Fibroblast of pulmonary artery (primary cell): ENCODE results near the gene NEMP1.

Source experiments
- DNase-seq: peaks from one replicate; pipeline ENCODE4 v3.0.0-alpha.2; 2010; ENCODE audit warnings: low read depth
- H3K4me3 ChIP-seq: replicated peaks from 2 replicates; pipeline ENCODE4 v1.5.1; 2011; ENCODE audit warnings: low read depth, mild to moderate bottlenecking, control low read depth, low read length, moderate library complexity
- CTCF ChIP-seq: IDR thresholded peaks from 2 replicates; pipeline ENCODE4 v1.5.1; 2011; ENCODE audit warnings: mild to moderate bottlenecking, control low read depth, low read length, inconsistent platforms; ENCODE audit errors: missing control alignments

Gene NEMP1

GRCh38 chr12:57046086-57046791 lies 32.4 kb downstream of the NEMP1 start:
- no peak for TF ChIP-seq CTCF
- no peak overlapping the region for H3K4me3 ChIP-seq
- no peak for DNase-seq

- no peak for TF ChIP-seq CTCF
- no peak overlapping the region for H3K4me3 ChIP-seq
- no peak for DNase-seq
Observed at GRCh38 chr12:57044889-57045288, 33.7 kb downstream of the NEMP1 start.

GRCh38 chr12:57044468-57044867 lies 34.1 kb downstream of the NEMP1 start:
- TF ChIP-seq CTCF, result no peak
- no peak overlapping the region for H3K4me3 ChIP-seq
- DNase-seq, result no peak

GRCh38 chr12:57042695-57043094 lies 35.9 kb downstream of the NEMP1 start:
- no peak for TF ChIP-seq CTCF
- no peak overlapping the region for H3K4me3 ChIP-seq

GRCh38 chr12:57040750-57041149 lies 37.8 kb downstream of the NEMP1 start:
- no peak for DNase-seq
- no peak overlapping the region for H3K4me3 ChIP-seq
- no peak for TF ChIP-seq CTCF

More at GRCh38 chr12:57042695-57043094, 35.9 kb downstream of the NEMP1 start:
- no peak for DNase-seq

- DNase-seq, result no peak
- no peak overlapping the region for H3K4me3 ChIP-seq
- no peak for TF ChIP-seq CTCF
Observed at GRCh38 chr12:57040211-57040610, 38.4 kb downstream of the NEMP1 start.
